Measurements from ENCODE around the gene FRS3.

The FRS3 gene

GRCh38 chr6:41727705-41728072 is 52.0 kb downstream of the FRS3 start:
- no peak for DNase-seq

- no peak for DNase-seq
Observed at GRCh38 chr6:41726876-41727275, 52.8 kb downstream of the FRS3 start.

DNA sequence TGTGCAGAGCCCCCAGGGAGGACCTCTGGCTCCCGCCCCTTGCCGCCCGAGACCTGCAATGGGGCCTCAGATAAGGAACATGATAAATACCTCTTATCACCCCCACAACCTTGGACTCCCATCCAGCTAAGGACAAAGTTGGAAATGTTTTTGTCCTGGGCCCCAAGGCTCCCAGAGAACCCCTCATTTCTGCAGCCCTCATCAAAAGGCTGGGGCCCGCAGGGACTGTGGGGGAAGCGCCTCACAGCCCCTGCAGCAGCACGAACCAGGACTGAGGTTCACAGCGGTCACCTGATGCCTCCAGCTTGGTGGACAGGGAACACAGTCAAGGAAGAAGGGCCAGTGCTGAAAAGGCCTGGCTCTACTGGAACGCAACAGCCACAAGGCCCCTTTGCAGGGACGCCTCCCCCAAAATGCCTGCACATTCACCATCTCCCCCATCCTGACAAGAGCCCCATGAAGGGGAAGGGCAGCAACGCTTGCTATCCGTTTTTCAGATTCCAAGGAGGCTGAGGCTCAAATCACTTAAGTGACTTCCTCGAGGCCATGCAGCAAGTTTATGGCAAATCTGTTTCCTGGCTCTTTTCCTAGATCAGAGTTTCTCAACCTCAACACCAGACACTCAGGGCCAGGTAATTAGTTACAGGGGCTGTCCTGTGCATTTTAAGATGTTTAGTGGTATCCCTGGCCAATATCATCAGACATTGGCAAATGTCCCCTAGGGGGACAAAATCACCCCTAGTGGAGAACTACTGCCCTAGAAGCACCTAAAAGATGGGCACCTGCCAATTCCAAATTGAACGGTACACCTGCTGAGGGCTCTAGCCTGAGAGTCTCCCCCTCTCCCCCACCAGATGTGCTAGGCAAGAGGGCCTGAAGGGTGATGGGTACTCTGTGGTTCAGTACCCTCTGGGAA is 54.9 kb downstream of the FRS3 start:
- no peak for DNase-seq

DNA sequence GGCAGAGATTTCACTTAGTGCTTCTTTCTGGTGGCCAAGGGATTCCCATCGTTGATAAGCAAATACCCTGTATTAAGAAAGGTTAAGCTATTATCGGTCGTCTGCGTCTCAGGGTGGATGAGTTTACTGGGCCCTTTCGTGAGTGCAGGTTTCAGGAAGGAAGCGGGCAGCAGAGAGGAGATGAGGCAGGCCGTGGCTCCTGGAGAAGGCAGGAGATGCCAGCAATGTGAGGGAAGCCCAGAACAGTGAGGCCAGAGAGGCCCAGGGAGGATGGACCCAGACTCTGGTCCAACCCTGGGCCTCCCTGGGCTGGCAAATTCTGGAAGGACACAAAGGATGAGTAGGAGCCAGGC is 55.5 kb downstream of the FRS3 start:
- DNase-seq: no peak

DNA sequence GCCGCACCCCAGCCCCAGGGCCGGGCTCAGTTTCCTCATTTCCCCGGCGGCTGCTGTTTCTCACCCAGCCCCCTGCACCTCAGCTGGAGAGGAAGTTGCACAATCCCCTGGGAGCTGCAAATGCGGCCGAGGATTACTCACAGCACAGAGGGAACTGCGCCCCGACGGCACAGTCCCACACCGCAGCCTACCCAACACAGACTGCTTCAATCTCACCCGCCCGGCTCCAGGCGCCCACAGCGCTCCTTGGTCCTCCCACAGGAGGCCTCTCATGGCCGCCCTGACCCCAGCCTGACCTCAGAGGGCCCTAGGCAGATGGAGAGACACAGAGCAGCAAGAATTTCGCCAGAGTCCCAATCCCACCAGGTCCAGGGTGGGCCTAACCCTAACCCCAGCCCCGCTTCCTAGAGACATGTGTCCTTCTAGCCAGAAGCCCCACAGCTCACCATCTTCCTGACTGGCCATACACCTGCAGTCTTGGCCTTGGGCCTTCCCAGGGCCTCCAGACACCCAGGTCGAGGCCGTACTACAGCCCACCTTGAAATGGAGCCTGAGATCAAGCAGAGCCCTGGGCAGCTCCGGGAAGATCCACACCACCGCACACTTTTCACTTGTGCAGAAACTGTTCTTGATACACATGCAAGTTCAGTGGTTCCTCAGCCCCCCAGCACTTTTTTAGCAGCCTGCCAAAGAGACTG is 56.0 kb downstream of the FRS3 start:
- no peak for DNase-seq

- DNase-seq: no peak
Observed at GRCh38 chr6:41722969-41723529, 56.7 kb downstream of the FRS3 start.

GRCh38 chr6:41721414-41721813 is 58.3 kb downstream of the FRS3 start:
- no peak for DNase-seq

DNA sequence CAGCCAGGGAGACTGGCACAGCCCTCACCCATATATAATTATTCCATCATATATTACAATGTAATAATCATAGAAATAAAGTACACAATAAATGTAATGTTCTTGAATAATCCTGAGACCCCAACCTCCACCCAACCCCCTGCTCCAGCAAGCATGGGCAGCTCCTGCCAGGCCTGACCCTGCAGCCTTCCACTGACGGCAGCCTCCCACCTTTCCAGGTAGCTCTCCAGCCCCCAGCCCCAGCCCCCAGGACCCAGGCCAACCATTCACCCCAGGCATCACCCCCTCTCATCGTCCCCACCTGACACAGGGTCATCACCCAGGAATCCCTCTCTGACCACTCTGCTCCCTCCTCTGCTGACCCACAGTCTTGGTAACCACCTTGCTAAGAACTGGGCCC is 58.9 kb downstream of the FRS3 start:
- DNase-seq: no peak

DNA sequence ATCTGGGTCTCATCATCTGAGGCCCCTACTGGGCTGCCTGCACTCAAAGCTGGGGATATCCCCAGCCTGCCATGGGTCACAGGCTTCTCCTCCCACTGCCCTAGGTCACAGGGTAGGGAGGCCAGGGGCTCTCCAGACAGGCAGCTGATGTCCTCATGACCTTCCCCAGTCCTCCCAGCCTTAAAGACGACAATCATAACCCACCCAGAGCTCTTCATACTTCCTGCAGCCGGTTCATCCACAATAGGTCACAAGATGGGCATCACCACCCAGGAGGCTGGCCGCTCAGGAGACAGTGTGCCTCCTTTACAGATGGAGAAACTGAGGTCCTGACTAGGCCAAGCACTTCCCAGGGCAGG is 59.5 kb downstream of the FRS3 start:
- no peak for DNase-seq
